GM06990 (cell line): ENCODE data around the gene HNRNPL.
"Not testable (repeated sequence)": the region's sequence is repeated elsewhere in the genome, so short reads cannot be mapped to it uniquely, and the experiment has no call there.

ENCODE experiments used
- DNase-seq: peaks from one replicate; pipeline ENCODE4 v3.0.0-alpha.2; 2011; ENCODE audit not compliant: insufficient read length; ENCODE audit errors: extremely low read depth
- H3K27me3 ChIP-seq: replicated peaks from 2 replicates; pipeline ENCODE4 v1.6.0; 2011; ENCODE audit warnings: low read length; ENCODE audit not compliant: control insufficient read depth, insufficient read depth
- H3K36me3 ChIP-seq: 2 replicates; pipeline ENCODE4 v1.5.1; 2011; ENCODE audit warnings: low read length; ENCODE audit not compliant: control insufficient read depth, insufficient read depth
- H3K4me3 ChIP-seq: replicated peaks from 2 replicates; pipeline ENCODE4 v1.5.1; 2011; ENCODE audit warnings: low read depth, mild to moderate bottlenecking, control low read depth, low read length
- TF ChIP-seq, protein P1 (sequence below): IDR thresholded peaks from 2 replicates; pipeline ENCODE4 v1.5.1; 2011; ENCODE audit warnings: low read length, control low read depth, mild to moderate bottlenecking, inconsistent platforms; ENCODE audit not compliant: insufficient read depth, poor library complexity, severe bottlenecking

The HNRNPL gene

DNA sequence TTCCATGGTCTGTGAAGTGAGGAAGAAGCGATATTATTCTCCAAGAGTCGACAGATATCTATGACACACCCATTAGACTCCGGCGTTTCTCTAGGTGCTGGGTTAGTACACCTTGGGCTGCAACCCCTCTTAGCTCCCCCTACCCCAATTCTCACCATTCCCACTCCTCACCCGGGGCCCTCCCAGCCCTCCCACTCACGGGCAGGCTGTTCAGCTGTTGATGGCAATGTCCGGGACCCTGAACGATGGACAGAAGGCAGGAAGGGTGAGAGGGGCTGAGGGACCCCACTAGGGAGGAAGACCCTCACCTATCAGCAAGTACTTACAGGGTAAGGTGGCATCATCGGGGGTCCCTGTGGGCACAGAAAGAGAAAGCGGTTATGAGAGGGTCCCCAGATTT, 46.2 kb downstream of the HNRNPL start:
- DNase-seq = no peak
- H3K27me3 ChIP-seq = no peaks in the 10 kb centered on the region
- TF ChIP-seq, protein P1, sequence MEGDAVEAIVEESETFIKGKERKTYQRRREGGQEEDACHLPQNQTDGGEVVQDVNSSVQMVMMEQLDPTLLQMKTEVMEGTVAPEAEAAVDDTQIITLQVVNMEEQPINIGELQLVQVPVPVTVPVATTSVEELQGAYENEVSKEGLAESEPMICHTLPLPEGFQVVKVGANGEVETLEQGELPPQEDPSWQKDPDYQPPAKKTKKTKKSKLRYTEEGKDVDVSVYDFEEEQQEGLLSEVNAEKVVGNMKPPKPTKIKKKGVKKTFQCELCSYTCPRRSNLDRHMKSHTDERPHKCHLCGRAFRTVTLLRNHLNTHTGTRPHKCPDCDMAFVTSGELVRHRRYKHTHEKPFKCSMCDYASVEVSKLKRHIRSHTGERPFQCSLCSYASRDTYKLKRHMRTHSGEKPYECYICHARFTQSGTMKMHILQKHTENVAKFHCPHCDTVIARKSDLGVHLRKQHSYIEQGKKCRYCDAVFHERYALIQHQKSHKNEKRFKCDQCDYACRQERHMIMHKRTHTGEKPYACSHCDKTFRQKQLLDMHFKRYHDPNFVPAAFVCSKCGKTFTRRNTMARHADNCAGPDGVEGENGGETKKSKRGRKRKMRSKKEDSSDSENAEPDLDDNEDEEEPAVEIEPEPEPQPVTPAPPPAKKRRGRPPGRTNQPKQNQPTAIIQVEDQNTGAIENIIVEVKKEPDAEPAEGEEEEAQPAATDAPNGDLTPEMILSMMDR = no peak
- no peak overlapping the region for H3K4me3 ChIP-seq
- H3K36me3 ChIP-seq = no peaks in the 10 kb centered on the region

DNA sequence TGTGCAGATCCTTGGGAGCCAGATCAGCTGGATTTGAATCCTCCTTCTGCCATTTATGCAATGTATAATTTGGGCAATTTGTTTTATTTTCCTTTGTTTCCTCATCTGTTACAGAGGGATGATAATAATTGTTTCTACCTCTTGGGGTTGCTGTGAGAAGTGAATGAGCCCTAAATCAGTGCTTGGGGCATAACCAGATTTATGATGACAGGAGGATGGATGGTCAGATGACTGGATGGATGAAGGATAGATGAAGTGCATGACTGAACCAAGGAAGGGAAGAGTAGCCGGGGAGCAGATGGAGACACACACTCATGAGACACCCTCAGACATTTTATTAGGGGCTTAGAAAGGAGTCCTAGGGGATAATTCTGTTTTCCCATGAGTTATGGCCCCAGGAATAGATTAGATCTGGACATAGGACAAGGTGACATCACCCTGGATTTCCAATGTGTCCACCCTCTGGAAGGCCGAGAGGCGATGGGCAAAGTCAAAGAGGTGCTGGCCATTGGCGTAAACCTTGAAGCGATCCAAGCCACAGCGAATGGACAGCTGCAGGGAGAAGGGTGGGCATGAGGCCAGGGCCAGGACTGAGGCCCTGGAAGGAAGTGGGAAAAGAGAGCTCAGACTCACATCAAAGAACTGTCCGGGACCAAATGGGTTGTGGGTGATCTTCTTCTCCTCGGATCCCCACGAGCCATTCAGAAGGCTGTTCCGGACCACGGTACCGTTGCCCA, 48.3 kb downstream of the HNRNPL start:
- Histone ChIP-seq H3K27me3 (no peaks in the 10 kb centered on the region), H3K4me3 (no peak overlapping the region), H3K36me3 (no peaks in the 10 kb centered on the region)
- TF ChIP-seq, protein P1 = no peak
- no peak for DNase-seq

DNA sequence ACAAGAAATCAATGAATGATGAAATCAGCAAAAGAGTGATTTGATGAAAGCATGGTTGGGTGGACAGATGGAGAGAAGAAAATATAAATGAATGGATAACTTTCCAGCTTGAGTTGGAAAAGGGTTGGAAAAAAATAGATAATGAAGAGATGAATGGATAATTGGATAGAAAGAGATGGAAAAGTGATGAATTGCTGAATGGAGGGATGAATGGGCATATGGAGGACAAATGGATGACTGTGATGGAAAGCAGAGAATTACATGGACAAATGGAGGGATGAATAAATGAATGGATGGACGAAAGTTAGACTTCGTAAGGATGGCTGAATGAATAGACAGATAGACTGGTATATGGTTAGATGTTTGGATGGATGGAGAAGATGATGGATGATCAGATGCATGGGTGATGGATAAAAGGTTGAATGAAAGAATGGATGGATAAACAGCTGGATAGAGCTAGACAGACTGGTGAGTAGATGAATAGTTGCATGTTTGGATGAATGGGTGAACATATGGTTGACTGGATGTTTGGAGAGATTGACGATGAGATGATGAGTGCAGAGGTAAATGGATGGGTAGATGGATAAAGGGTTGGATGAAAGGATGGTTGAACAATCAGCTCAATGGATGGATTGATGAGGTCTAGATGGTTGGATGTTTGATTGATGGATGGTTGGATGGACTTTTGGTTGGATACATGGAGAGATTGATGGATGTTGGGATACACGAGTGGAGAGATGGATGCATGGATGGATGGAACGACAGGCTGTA, 49.0 kb downstream of the HNRNPL start:
- Histone ChIP-seq H3K36me3 (no peaks in the 10 kb centered on the region), H3K27me3 (no peaks in the 10 kb centered on the region), H3K4me3 (no peak overlapping the region)
- no peak for DNase-seq
- TF ChIP-seq, protein P1 = no peak

DNA sequence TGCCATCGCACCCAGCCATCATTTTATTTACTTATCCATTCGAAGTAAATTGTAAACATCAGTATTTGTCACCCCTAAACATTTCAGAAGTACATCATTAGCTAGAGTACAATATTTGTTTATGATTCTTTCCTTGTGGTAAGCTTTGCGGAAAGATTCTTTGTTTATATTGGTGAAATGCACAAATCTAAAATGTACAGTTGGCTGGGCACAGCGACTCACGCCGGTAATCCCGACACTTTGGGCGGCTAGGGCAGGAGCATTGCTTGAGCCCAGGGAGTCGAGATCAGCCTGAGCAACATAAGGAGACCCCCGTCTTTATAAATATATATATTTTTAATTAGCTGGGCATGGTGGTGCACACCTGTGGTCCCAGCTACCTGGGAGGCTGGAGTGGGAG, 50.7 kb downstream of the HNRNPL start:
- TF ChIP-seq, protein P1 = no peak
- no peak for DNase-seq
- H3K27me3 ChIP-seq = no peaks in the 10 kb centered on the region
- H3K36me3 ChIP-seq = no peaks in the 10 kb centered on the region
- H3K4me3 ChIP-seq = no peak overlapping the region

DNA sequence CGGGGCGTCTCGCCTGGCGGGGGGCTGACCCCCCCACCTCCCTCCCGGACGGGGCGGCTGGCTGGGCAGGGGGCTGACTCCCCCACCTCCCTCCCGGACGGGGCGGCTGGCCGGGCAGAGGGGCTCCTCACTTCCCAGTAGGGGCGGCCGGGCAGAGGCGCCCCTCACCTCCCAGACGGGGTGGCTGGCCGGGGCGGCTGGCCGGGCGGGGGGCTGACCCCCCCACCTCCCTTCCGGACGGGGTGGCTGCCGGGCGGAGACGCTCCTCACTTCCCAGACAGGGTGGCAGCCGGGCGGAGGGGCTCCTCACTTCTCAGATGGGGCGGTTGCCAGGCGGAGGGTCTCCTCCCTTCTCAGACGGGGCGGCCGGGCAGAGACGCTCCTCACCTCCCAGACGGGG, 52.0 kb downstream of the HNRNPL start:
- H3K27me3 ChIP-seq, DNase-seq, H3K36me3 ChIP-seq, H3K4me3 ChIP-seq: not testable (repeated sequence)

DNA sequence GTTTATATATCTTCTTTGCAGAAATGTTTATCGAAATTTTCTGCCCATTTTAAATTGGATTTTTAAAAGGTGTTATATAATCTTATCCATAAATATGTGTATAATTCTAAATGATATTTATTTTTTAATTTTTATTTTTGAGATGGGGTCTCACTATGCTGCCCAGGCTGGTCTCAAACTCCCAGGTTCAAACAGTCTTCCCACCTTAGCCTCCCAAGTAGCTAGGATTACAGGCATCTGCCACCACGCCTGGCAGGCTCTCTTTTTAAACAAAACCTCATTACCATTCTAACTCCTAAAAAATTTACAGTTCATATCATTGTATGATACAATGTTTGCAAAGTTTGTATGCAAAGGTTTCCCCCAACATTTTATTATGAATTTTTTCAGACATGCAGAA, 53.6 kb downstream of the HNRNPL start:
- Histone ChIP-seq H3K27me3 (no peaks in the 10 kb centered on the region), H3K36me3 (no peaks in the 10 kb centered on the region), H3K4me3 (no peak overlapping the region)
- DNase-seq = no peak
- TF ChIP-seq, protein P1 = no peak
